ENCODE results near the gene KITLG. TPM values are rescaled to one million over a fixed set of nuclear protein-coding genes. Genes with fewer than 3 reads are reported as not detected.

KITLG gene
- total RNA-seq, 1 experiment from 2014 or later, result 11.7 TPM

DNA sequence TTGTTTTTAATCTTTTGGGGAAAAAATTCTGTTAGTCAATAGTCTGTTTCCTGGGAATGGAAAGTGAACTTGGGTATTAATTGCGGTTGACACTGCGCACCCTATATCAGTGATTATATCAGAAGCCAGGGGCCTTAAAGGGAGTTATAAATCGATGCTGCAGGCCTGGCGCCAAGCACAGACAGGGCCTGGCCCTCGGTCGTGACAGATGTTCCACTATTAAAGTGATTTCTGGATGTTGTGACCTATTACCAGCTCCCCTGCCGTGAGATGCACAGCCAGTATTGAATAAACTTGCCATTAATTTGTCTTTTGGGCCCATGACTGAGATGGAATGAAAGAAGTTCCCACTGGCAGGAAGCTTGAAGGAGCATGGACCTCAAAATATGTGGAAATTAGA lies 45.1 kb upstream of the KITLG start:
- Mint-ChIP-seq H3K9me3 (peaks cover 0 to 6% of the 10 kb centered on the region in 2 experiments; a peak in 1 of 5 replicates), H3K27me3 (ENCODE audit: low read depth) (no peaks in the 10 kb centered on the region), H3K4me1 (peaks cover 18 to 23% of the 10 kb centered on the region in 2 experiments), H3K27ac (no peak overlapping the region), H3K4me3 (no peak overlapping the region), H3K36me3 (ENCODE audit: insufficient read depth in 1 of 3, low read depth in 3 of 3) (peaks cover 0 to 6% (median 0%) of the 10 kb centered on the region in 3 experiments; a peak in 3 of 7 replicates)
- no peak overlapping the region for H3K23ac ChIP-seq (ENCODE audit: insufficient read length, low read depth, low read length)
- H4K5ac ChIP-seq (ENCODE audit: insufficient read length, low read depth, low read length), result no peak overlapping the region
- H3K14ac ChIP-seq (ENCODE audit: insufficient read depth, low read length), result no peak overlapping the region
- no peaks in the 10 kb centered on the region for H3K4me1 ChIP-seq (ENCODE audit: insufficient read depth, low read length)
- no peak overlapping the region for H3K56ac ChIP-seq (ENCODE audit: insufficient read length, low read depth, low read length)
- TF ChIP-seq, protein P1, sequence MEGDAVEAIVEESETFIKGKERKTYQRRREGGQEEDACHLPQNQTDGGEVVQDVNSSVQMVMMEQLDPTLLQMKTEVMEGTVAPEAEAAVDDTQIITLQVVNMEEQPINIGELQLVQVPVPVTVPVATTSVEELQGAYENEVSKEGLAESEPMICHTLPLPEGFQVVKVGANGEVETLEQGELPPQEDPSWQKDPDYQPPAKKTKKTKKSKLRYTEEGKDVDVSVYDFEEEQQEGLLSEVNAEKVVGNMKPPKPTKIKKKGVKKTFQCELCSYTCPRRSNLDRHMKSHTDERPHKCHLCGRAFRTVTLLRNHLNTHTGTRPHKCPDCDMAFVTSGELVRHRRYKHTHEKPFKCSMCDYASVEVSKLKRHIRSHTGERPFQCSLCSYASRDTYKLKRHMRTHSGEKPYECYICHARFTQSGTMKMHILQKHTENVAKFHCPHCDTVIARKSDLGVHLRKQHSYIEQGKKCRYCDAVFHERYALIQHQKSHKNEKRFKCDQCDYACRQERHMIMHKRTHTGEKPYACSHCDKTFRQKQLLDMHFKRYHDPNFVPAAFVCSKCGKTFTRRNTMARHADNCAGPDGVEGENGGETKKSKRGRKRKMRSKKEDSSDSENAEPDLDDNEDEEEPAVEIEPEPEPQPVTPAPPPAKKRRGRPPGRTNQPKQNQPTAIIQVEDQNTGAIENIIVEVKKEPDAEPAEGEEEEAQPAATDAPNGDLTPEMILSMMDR (conservative IDR thresholded peaks at IDR 0.05), result no peak
- no peak overlapping the region for H3K4ac ChIP-seq (ENCODE audit: low read depth, low read length)
- no peak overlapping the region for H2AFZ ChIP-seq (ENCODE audit: low read length)
- H3T11ph ChIP-seq (ENCODE audit: low read length), result no peak overlapping the region
- no peak for DNase-seq
- H3K79me2 ChIP-seq (ENCODE audit: insufficient read depth, low read length), result no peaks in the 10 kb centered on the region
- no peak overlapping the region for H2BK120ac ChIP-seq (ENCODE audit: low read depth, low read length, poor library complexity, severe bottlenecking)
- H4K20me1 ChIP-seq (ENCODE audit: control insufficient read depth, insufficient read depth, insufficient read length), result no peaks in the 10 kb centered on the region
- no peak overlapping the region for H2BK12ac ChIP-seq (ENCODE audit: insufficient read length, low read depth, low read length)
- H3K23me2 ChIP-seq (ENCODE audit: insufficient read length, low read depth, low read length, poor library complexity, severe bottlenecking), result no peaks in the 10 kb centered on the region
- no peak overlapping the region for H2BK5ac ChIP-seq (ENCODE audit: insufficient read length, low read length)
- no peaks in the 10 kb centered on the region for H3K9me3 ChIP-seq (ENCODE audit: control insufficient read depth, low read depth, low read length)
- H3K27me3 ChIP-seq (ENCODE audit: insufficient read depth, low read length), result no peaks in the 10 kb centered on the region
- H4K8ac ChIP-seq (replicated peaks; ENCODE audit: insufficient read length, low read depth, low read length), result no peak overlapping the region
- no CpG with 5 or more reads among the region's 7 CpGs for WGBS (ENCODE audit: extremely low coverage, insufficient read length, low lambda C conversion rate)
- no peak overlapping the region for H2BK15ac ChIP-seq (ENCODE audit: low read depth, low read length)
- no peak overlapping the region for H3K9ac ChIP-seq (ENCODE audit: extremely low read depth, insufficient read length, low read length)
- no peak overlapping the region for H3K18ac ChIP-seq (ENCODE audit: insufficient read length, low read depth, low read length)
- H4K91ac ChIP-seq (ENCODE audit: insufficient read length, low read depth, low read length), result no peak overlapping the region
- no peak overlapping the region for H3K27ac ChIP-seq (ENCODE audit: insufficient read length, low read depth, low read length)
- no peak overlapping the region for H3K4me2 ChIP-seq (ENCODE audit: insufficient read depth, insufficient read length, low read length)
- H3K79me1 ChIP-seq (ENCODE audit: insufficient read depth, low read depth, low read length, poor library complexity, severe bottlenecking), result no peaks in the 10 kb centered on the region
- no peak overlapping the region for H2AK5ac ChIP-seq (ENCODE audit: insufficient read length, low read length)
- no peak overlapping the region for H2BK20ac ChIP-seq (ENCODE audit: low read depth, low read length, poor library complexity, severe bottlenecking)

All from H9 (cell line).